IMR-90 (cell line): ENCODE results near the gene S100B. TPM values are rescaled to one million over a fixed set of nuclear protein-coding genes. Genes with fewer than 3 reads are reported as not detected.

Experiments
- ATAC-seq: fragments of 200-7000 bp; cut with Tn5 transposase; 2 replicates; pipeline ENCODE4 v1.9.1; 2020; ENCODE audit warnings: low read depth, mild to moderate bottlenecking, moderate library complexity
- BruUV-seq: library from RNA; stranded (reverse); fragments of 400-500 nt; replicated peaks from 2 replicates; lab custom pipeline; 2021; lab: Mats Ljungman, UMichigan
- CTCF ChIA-PET: fragments of 300-600 bp; formaldehyde crosslinking; extraction: SDS; loops from one replicate; lab custom pipeline; 2021; ENCODE audit warnings: antibody characterized with exemption; lab: Yijun Ruan, JAX
- POLR2A ChIA-PET: fragments of 300-600 bp; sonication (Branson Sonifier 250); formaldehyde crosslinking; loops from one replicate; lab custom pipeline; 2022; ENCODE audit warnings: antibody characterized with exemption; ENCODE audit not compliant: unreplicated experiment; lab: Charles Lee
- DNase-seq: peaks from one replicate; pipeline ENCODE4 v3.0.0; 2013
- H2AFZ ChIP-seq: replicated peaks from 2 replicates; pipeline ENCODE3; 2013; ENCODE audit warnings: low read length, mild to moderate bottlenecking; ENCODE audit not compliant: poor library complexity
- H2AK5ac ChIP-seq: 2 replicates; pipeline ENCODE4 v1.6.1; 2013; ENCODE audit warnings: low read depth, low read length, inconsistent platforms
- H2AK9ac ChIP-seq: replicated peaks from 2 replicates; pipeline ENCODE3; 2013; ENCODE audit warnings: mild to moderate bottlenecking, low read depth, low read length, moderate library complexity; ENCODE audit not compliant: poor library complexity
- H2BK120ac ChIP-seq: 2 replicates; pipeline ENCODE4 v1.6.1; 2013; ENCODE audit warnings: low read depth, low read length, inconsistent platforms
- H2BK15ac ChIP-seq: 3 replicates; pipeline ENCODE4 v1.6.1; 2013; ENCODE audit warnings: low read depth, low read length, inconsistent platforms
- H2BK20ac ChIP-seq: 2 replicates; pipeline ENCODE4 v1.6.1; 2013; ENCODE audit warnings: low read depth, mild to moderate bottlenecking, inconsistent platforms, low read length, moderate library complexity
- H2BK5ac ChIP-seq: 2 replicates; pipeline ENCODE4 v1.6.1; 2013; ENCODE audit warnings: mild to moderate bottlenecking, low read depth, low read length, inconsistent platforms; ENCODE audit not compliant: poor library complexity, severe bottlenecking
- H3K14ac ChIP-seq: replicated peaks from 2 replicates; pipeline ENCODE4 v1.6.1; 2013; ENCODE audit warnings: low read depth, low read length, inconsistent platforms
- H3K18ac ChIP-seq: 2 replicates; pipeline ENCODE4 v1.6.1; 2013; ENCODE audit warnings: low read depth, low read length, control low read depth
- H3K23ac ChIP-seq: 2 replicates; pipeline ENCODE4 v1.6.1; 2013; ENCODE audit warnings: low read depth, low read length, inconsistent platforms
- H3K27ac ChIP-seq: 2 replicates; pipeline ENCODE4 v1.5.1; 2013; ENCODE audit warnings: mild to moderate bottlenecking, control low read depth, low read length; ENCODE audit not compliant: insufficient read depth
- H3K27me3 ChIP-seq: 2 replicates; pipeline ENCODE4 v1.6.1; 2013; ENCODE audit warnings: low read length; ENCODE audit not compliant: control insufficient read depth, insufficient read depth
- H3K36me3 ChIP-seq: 2 replicates; pipeline ENCODE4 v1.6.1; 2013; ENCODE audit warnings: low read length, mixed read lengths; ENCODE audit not compliant: control insufficient read depth, insufficient read depth
- H3K4ac ChIP-seq: 2 replicates; pipeline ENCODE4 v1.6.1; 2013; ENCODE audit warnings: low read depth, low read length, inconsistent platforms
- H3K4me1 ChIP-seq: 2 replicates; pipeline ENCODE4 v1.6.1; 2013; ENCODE audit warnings: low read length, mixed read lengths; ENCODE audit not compliant: control insufficient read depth, insufficient read depth
- H3K4me2 ChIP-seq: 2 replicates; pipeline ENCODE4 v1.6.1; 2013; ENCODE audit warnings: low read depth, mild to moderate bottlenecking, control low read depth, low read length, moderate library complexity
- H3K4me3 ChIP-seq: 2 replicates; pipeline ENCODE4 v1.5.1; 2013; ENCODE audit warnings: low read depth, mild to moderate bottlenecking, control low read depth, low read length, moderate library complexity; ENCODE audit not compliant: insufficient read depth
- H3K56ac ChIP-seq: 2 replicates; pipeline ENCODE4 v1.6.1; 2013; ENCODE audit warnings: low read length, inconsistent platforms; ENCODE audit not compliant: insufficient read depth; ENCODE audit errors: extremely low read depth
- H3K79me1 ChIP-seq, 2 experiments: 2 replicates each; pipeline ENCODE4 v1.6.1; 2013; ENCODE audit warnings: low read length in 2 of 2, inconsistent platforms in 1 of 2, low read depth in 1 of 2
- H3K9ac ChIP-seq: 2 replicates; pipeline ENCODE4 v1.6.1; 2013; ENCODE audit warnings: low read depth, low read length, control low read depth
- H3K9me1 ChIP-seq: 2 replicates; pipeline ENCODE4 v1.6.1; 2013; ENCODE audit warnings: low read length, inconsistent platforms; ENCODE audit not compliant: insufficient read depth
- H3K9me3 ChIP-seq: 2 replicates; pipeline ENCODE4 v1.6.1; 2013; ENCODE audit warnings: low read length; ENCODE audit not compliant: control insufficient read depth, insufficient read depth
- H4K20me1 ChIP-seq: 2 replicates; pipeline ENCODE4 v1.6.1; 2013; ENCODE audit warnings: low read length, inconsistent platforms; ENCODE audit not compliant: insufficient read depth
- H4K5ac ChIP-seq: 2 replicates; pipeline ENCODE4 v1.6.1; 2013; ENCODE audit warnings: mild to moderate bottlenecking, low read depth, low read length, control low read depth
- H4K8ac ChIP-seq, 2 experiments: 2 replicates each; pipeline ENCODE4 v1.6.1; 2013; ENCODE audit warnings: low read depth in 2 of 2, low read length in 2 of 2, control low read depth in 1 of 2, inconsistent platforms in 1 of 2
- H4K91ac ChIP-seq: 2 replicates; pipeline ENCODE4 v1.6.1; 2013; ENCODE audit warnings: low read depth, low read length, inconsistent platforms; ENCODE audit not compliant: insufficient read depth
- CHD1 ChIP-seq: IDR thresholded peaks from 2 replicates; pipeline ENCODE4 v1.6.1; 2012; ENCODE audit warnings: low read depth, low read length, improper control_type of control experiment
- MAZ ChIP-seq: IDR thresholded peaks from 2 replicates; pipeline ENCODE4 v1.6.1; 2012; ENCODE audit warnings: low read depth, mild to moderate bottlenecking, low read length, improper control_type of control experiment, moderate library complexity, borderline replicate concordance
- RCOR1 ChIP-seq: IDR thresholded peaks from 2 replicates; pipeline ENCODE4 v1.6.1; 2012; ENCODE audit warnings: mild to moderate bottlenecking, low read length, improper control_type of control experiment; ENCODE audit not compliant: insufficient replicate concordance
- RFX5 ChIP-seq: IDR thresholded peaks from 2 replicates; pipeline ENCODE4 v1.8.0; 2012; ENCODE audit warnings: low read depth, mild to moderate bottlenecking, low read length, moderate library complexity
- WGBS, 2 experiments: methylation state at CpG; one replicate each; pipeline versions ENCODE4 v1.1.5 to v1.1.7; 2013; ENCODE audit warnings: missing lambda C conversion rate in 2 of 2; ENCODE audit not compliant: insufficient read length in 1 of 2; ENCODE audit errors: extremely low coverage in 2 of 2; 5-methylcytosine and 5-hydroxymethylcytosine counted together
- dilution Hi-C: fragments of 300-500 bp; cut with HindIII; formaldehyde crosslinking; loops from one replicate; pipeline ENCODE4 v1.14.3; 2018; ENCODE audit warnings: low sequenced_read_pairs; ENCODE audit not compliant: unreplicated experiment
- in situ Hi-C: fragments of 300-500 bp; cut with MboI; formaldehyde crosslinking; loops from 3 replicates; pipeline ENCODE4 v1.14.3; 2019; ENCODE audit warnings: low sequenced_read_pairs, inconsistent platforms, mixed read lengths
- intact Hi-C: fragments of 100-400 bp; cut with micrococcal nuclease; formaldehyde crosslinking; loops from 2 replicates; pipeline ENCODE4 v1.10.0; 2022
- polyA plus RNA-seq, 3 experiments: library from polyadenylated mRNA; depleted of rRNA; stranded (reverse); fragments of >200 nt; gene quantifications; 2 replicates each; pipeline ENCODE4 v1.2.3, GENCODE V29; 2012; ENCODE audit warnings: low replicate concordance in 1 of 3
- total RNA-seq: library from RNA; depleted of rRNA; stranded (reverse); fragments of >200 nt; gene quantifications from 2 replicates; pipeline ENCODE4 v1.2.3, GENCODE V29; 2012

Gene S100B
- total and polyA plus RNA-seq, 2 of the 4 experiments (the other 2 are of a cell fraction): 0.18 to 0.26 TPM

- no peak overlapping the region for H4K91ac ChIP-seq
- no peak overlapping the region for H4K5ac ChIP-seq
- H3K4me1 ChIP-seq: no peaks in the 10 kb centered on the region
- H3K9ac ChIP-seq: no peak overlapping the region
- dilution Hi-C loops (no loop called here), in situ Hi-C loops (no loop called here), intact Hi-C loops (no loop called here)
- no peak overlapping the region for H2BK120ac ChIP-seq
- no peak overlapping the region for H2BK5ac ChIP-seq
- no peaks in the 10 kb centered on the region for H4K20me1 ChIP-seq
- no peaks in the 10 kb centered on the region for H3K9me3 ChIP-seq
- DNase-seq: no peak
- no peak overlapping the region for H2AK5ac ChIP-seq
- no peak for ATAC-seq
- H2BK15ac ChIP-seq: no peak overlapping the region
- no peak overlapping the region for H3K4me2 ChIP-seq
- no peak overlapping the region for H3K23ac ChIP-seq
- BruUV-seq: no TSS peak
- no peak overlapping the region for H3K27ac ChIP-seq
- TF ChIP-seq RCOR1 (no peak), CHD1 (no peak), RFX5 (no peak), MAZ (no peak)
- H3K27me3 ChIP-seq: no peaks in the 10 kb centered on the region
- H3K4me3 ChIP-seq: no peak overlapping the region
- H3K56ac ChIP-seq: no peak overlapping the region
- ChIA-PET CTCF (no interaction called here), POLR2A (interaction anchor here (0.6 kb wide), 1 partner anchor 69 kb away, joined by 4 read pairs; no protein-coding TSS in a partner anchor)
- 93% methylated on average over 5 of the region's 16 CpGs; no CpG with 5 or more reads in 1 of the 2 experiments for WGBS, 2 experiments
- peaks cover 67% of the 10 kb centered on the region for H3K36me3 ChIP-seq
- H2AK9ac ChIP-seq: no peak overlapping the region
- peaks cover 9% of the 10 kb centered on the region; the same call in 1 of the 2 replicates for H3K9me1 ChIP-seq
- no peak overlapping the region for H3K4ac ChIP-seq
- H3K79me1 ChIP-seq: no peaks in the 10 kb centered on the region
- no peak overlapping the region for H2AFZ ChIP-seq
- H4K8ac ChIP-seq: no peak overlapping the region
- no peak overlapping the region for H3K14ac ChIP-seq
- H3K18ac ChIP-seq: no peak overlapping the region
- H2BK20ac ChIP-seq: no peak overlapping the region
Observed at GRCh38 chr21:46559291-46559983, 45.4 kb downstream of the S100B start.
